HG03139 (cell line): ENCODE data around the gene SNCAIP.

Source experiments
- ATAC-seq: cut with Tn5 transposase; IDR thresholded peaks from one replicate; pipeline ENCODE4 v1.9.1; 2021; ENCODE audit not compliant: unreplicated experiment

SNCAIP gene

GRCh38 chr5:122311961-122312590, at the start of gene SNCAIP:
SNCAIP (plus strand) TSS chr5:122312237; CDS start chr5:122391135, 78,898 bp downstream.
- ATAC-seq, result peak; percentile 54

GRCh38 chr5:122263352-122264030, 48.5 kb upstream of the SNCAIP start:
- no peak for ATAC-seq

GRCh38 chr5:122264610-122265009, 47.4 kb upstream of the SNCAIP start:
- ATAC-seq, result no peak

- no peak for ATAC-seq
Measured at GRCh38 chr5:122267185-122267584, 44.9 kb upstream of the SNCAIP start.

- ATAC-seq, result no peak
Measured at GRCh38 chr5:122273696-122274095, 38.3 kb upstream of the SNCAIP start.

GRCh38 chr5:122283592-122283991, 28.4 kb upstream of the SNCAIP start:
- ATAC-seq, result no peak

- ATAC-seq, result no peak
Measured at GRCh38 chr5:122286541-122286940, 25.5 kb upstream of the SNCAIP start.

- no peak for ATAC-seq
Measured at GRCh38 chr5:122287101-122287500, 24.9 kb upstream of the SNCAIP start.

GRCh38 chr5:122291000-122291901, 20.8 kb upstream of the SNCAIP start:
- no peak for ATAC-seq

GRCh38 chr5:122292332-122292731, 19.7 kb upstream of the SNCAIP start:
- no peak for ATAC-seq

GRCh38 chr5:122295138-122295537, 16.9 kb upstream of the SNCAIP start:
- no peak for ATAC-seq

GRCh38 chr5:122296871-122297270, 15.2 kb upstream of the SNCAIP start:
- no peak for ATAC-seq

- ATAC-seq, result peak; percentile 78
Measured at GRCh38 chr5:122297587-122298298, 14.3 kb upstream of the SNCAIP start.

- ATAC-seq, result no peak
Measured at GRCh38 chr5:122300374-122300773, 11.7 kb upstream of the SNCAIP start.

GRCh38 chr5:122301016-122301415, 11.0 kb upstream of the SNCAIP start:
- ATAC-seq, result no peak

GRCh38 chr5:122304471-122305215, 7.4 kb upstream of the SNCAIP start:
- no peak for ATAC-seq

- no peak for ATAC-seq
Measured at GRCh38 chr5:122306461-122306860, 5.6 kb upstream of the SNCAIP start.

GRCh38 chr5:122310889-122311288, 1.1 kb upstream of the SNCAIP start:
- no peak for ATAC-seq

GRCh38 chr5:122311497-122311960, 508 bp upstream of the SNCAIP start:
- no peak for ATAC-seq
